SJCRH30 (cell line): ENCODE data around the gene FAM162A. TPM values are rescaled to one million over a fixed set of nuclear protein-coding genes. Genes with fewer than 3 reads are reported as not detected.
"Not testable (repeated sequence)": the region's sequence is repeated elsewhere in the genome, so short reads cannot be mapped to it uniquely, and the experiment has no call there.

Experiments
- DNase-seq, 2 experiments: peaks; one replicate each; pipeline ENCODE4 v3.0.0-alpha.2; 2015 to 2020
- H3K27ac ChIP-seq: fragments of 250-450 bp; sonication (Bioruptor Pico); 2 replicates; pipeline ENCODE4 v1.5.1; 2020; ENCODE audit warnings: mild to moderate bottlenecking, moderate library complexity
- H3K27me3 ChIP-seq: fragments of 250-450 bp; sonication (Bioruptor Pico); 2 replicates; pipeline ENCODE4 v1.5.1; 2020; ENCODE audit warnings: mild to moderate bottlenecking, moderate library complexity
- H3K36me3 ChIP-seq: fragments of 250-450 bp; sonication (Bioruptor Pico); 2 replicates; pipeline ENCODE4 v1.5.1; 2020; ENCODE audit warnings: mild to moderate bottlenecking, moderate library complexity
- H3K4me1 ChIP-seq: fragments of 250-450 bp; sonication (Bioruptor Pico); 2 replicates; pipeline ENCODE4 v1.5.1; 2020; ENCODE audit warnings: mild to moderate bottlenecking, moderate library complexity
- H3K4me3 ChIP-seq: fragments of 250-450 bp; sonication (Bioruptor Pico); 2 replicates; pipeline ENCODE4 v1.5.1; 2020; ENCODE audit warnings: mild to moderate bottlenecking, moderate library complexity
- H3K9me3 ChIP-seq: fragments of 250-450 bp; sonication (Bioruptor Pico); replicated peaks from 2 replicates; pipeline ENCODE4 v1.5.1; 2020; ENCODE audit warnings: mild to moderate bottlenecking, moderate library complexity
- total RNA-seq: library from RNA; depleted of rRNA; stranded (reverse); fragments of >200 nt; shearing (Covaris generic); gene quantifications from 2 replicates; pipeline ENCODE4 v1.2.3, GENCODE V29; 2014

Gene FAM162A
- total RNA-seq, 1 experiment from 2014 or later, result 80.6 TPM

GRCh38 chr3:122421101-122421500 is 37.1 kb downstream of the FAM162A start:
- no peaks in the 10 kb centered on the region for H3K9me3 ChIP-seq
- H3K4me3 ChIP-seq, result no peak overlapping the region
- no peaks in the 10 kb centered on the region for H3K4me1 ChIP-seq
- no peaks in the 10 kb centered on the region for H3K27me3 ChIP-seq
- DNase-seq, result no peak
- H3K36me3 ChIP-seq, result peaks cover 29% of the 10 kb centered on the region
- no peak overlapping the region for H3K27ac ChIP-seq

GRCh38 chr3:122421836-122422235 is 37.9 kb downstream of the FAM162A start:
- H3K9me3 ChIP-seq, result no peaks in the 10 kb centered on the region
- H3K4me1 ChIP-seq, result no peaks in the 10 kb centered on the region
- no peaks in the 10 kb centered on the region for H3K27me3 ChIP-seq
- DNase-seq, result no peak
- peaks cover 36% of the 10 kb centered on the region for H3K36me3 ChIP-seq
- no peak overlapping the region for H3K27ac ChIP-seq
- H3K4me3 ChIP-seq, result no peak overlapping the region

- Histone ChIP-seq H3K4me1 (no peaks in the 10 kb centered on the region), H3K27me3 (no peaks in the 10 kb centered on the region), H3K27ac (no peak overlapping the region), H3K9me3 (no peaks in the 10 kb centered on the region), H3K36me3 (peaks cover 70% of the 10 kb centered on the region), H3K4me3 (no peak overlapping the region)
- no peak for DNase-seq
Measured at GRCh38 chr3:122427857-122428471, 44.0 kb downstream of the FAM162A start.

GRCh38 chr3:122430371-122430770 is 46.4 kb downstream of the FAM162A start:
- H3K27me3 ChIP-seq, result no peaks in the 10 kb centered on the region
- H3K27ac ChIP-seq, result no peak overlapping the region
- peaks cover 73% of the 10 kb centered on the region for H3K36me3 ChIP-seq
- H3K9me3 ChIP-seq, result no peaks in the 10 kb centered on the region
- DNase-seq, result no peak
- H3K4me1 ChIP-seq, result no peaks in the 10 kb centered on the region
- no peak overlapping the region for H3K4me3 ChIP-seq

- H3K27ac ChIP-seq, result no peak overlapping the region
- no peak for DNase-seq
- no peaks in the 10 kb centered on the region for H3K4me1 ChIP-seq
- peaks cover 85% of the 10 kb centered on the region for H3K36me3 ChIP-seq
- H3K4me3 ChIP-seq, result no peak overlapping the region
- H3K9me3 ChIP-seq, result no peaks in the 10 kb centered on the region; the same call in 1 of the 2 replicates
- no peaks in the 10 kb centered on the region for H3K27me3 ChIP-seq
Measured at GRCh38 chr3:122435950-122436349, 52.0 kb downstream of the FAM162A start.

- Histone ChIP-seq H3K9me3 (no peaks in the 10 kb centered on the region), H3K4me1 (no peaks in the 10 kb centered on the region), H3K36me3 (peaks cover 71% of the 10 kb centered on the region)
Measured at GRCh38 chr3:122443090-122443489, 59.1 kb downstream of the FAM162A start.

GRCh38 chr3:122443762-122444490 is 59.9 kb downstream of the FAM162A start:
- peaks cover 73% of the 10 kb centered on the region for H3K36me3 ChIP-seq
- DNase-seq, H3K9me3 ChIP-seq, H3K4me3 ChIP-seq, H3K4me1 ChIP-seq, H3K27ac ChIP-seq, H3K27me3 ChIP-seq: not testable (repeated sequence)

More at GRCh38 chr3:122443090-122443489, 59.1 kb downstream of the FAM162A start:
- no peak overlapping the region for H3K4me3 ChIP-seq
- no peak overlapping the region for H3K27ac ChIP-seq
- no peaks in the 10 kb centered on the region for H3K27me3 ChIP-seq
- no peak for DNase-seq

- H3K4me3 ChIP-seq, H3K9me3 ChIP-seq, H3K4me1 ChIP-seq, H3K27ac ChIP-seq, DNase-seq, H3K27me3 ChIP-seq: not testable (repeated sequence)
- peaks cover 73% of the 10 kb centered on the region for H3K36me3 ChIP-seq
Measured at GRCh38 chr3:122444491-122444887, 60.5 kb downstream of the FAM162A start.

GRCh38 chr3:122448218-122448617 is 64.2 kb downstream of the FAM162A start:
- H3K36me3 ChIP-seq, result peaks cover 72% of the 10 kb centered on the region
- H3K27me3 ChIP-seq, H3K27ac ChIP-seq, H3K4me3 ChIP-seq, H3K9me3 ChIP-seq, DNase-seq, H3K4me1 ChIP-seq: not testable (repeated sequence)

- Histone ChIP-seq H3K9me3 (no peaks in the 10 kb centered on the region), H3K27ac (no peak overlapping the region), H3K27me3 (no peaks in the 10 kb centered on the region), H3K4me3 (no peak overlapping the region), H3K4me1 (no peaks in the 10 kb centered on the region), H3K36me3 (peaks cover 53% of the 10 kb centered on the region)
- DNase-seq, result no peak
Measured at GRCh38 chr3:122451371-122451770, 67.4 kb downstream of the FAM162A start.

- no peak for DNase-seq
- H3K4me1 ChIP-seq, result no peaks in the 10 kb centered on the region
- peaks cover 54% of the 10 kb centered on the region for H3K36me3 ChIP-seq
- H3K9me3 ChIP-seq, result no peaks in the 10 kb centered on the region
- H3K27me3 ChIP-seq, result no peaks in the 10 kb centered on the region
- no peak overlapping the region for H3K27ac ChIP-seq
- no peak overlapping the region for H3K4me3 ChIP-seq
Measured at GRCh38 chr3:122456074-122456473, 72.1 kb downstream of the FAM162A start.

- Histone ChIP-seq H3K4me1 (no peaks in the 10 kb centered on the region), H3K27me3 (no peaks in the 10 kb centered on the region), H3K27ac (no peak overlapping the region), H3K36me3 (peaks cover 59% of the 10 kb centered on the region), H3K9me3 (no peaks in the 10 kb centered on the region), H3K4me3 (no peak overlapping the region)
- no peak for DNase-seq
Measured at GRCh38 chr3:122457706-122458105, 73.7 kb downstream of the FAM162A start.

GRCh38 chr3:122458992-122459391 is 75.0 kb downstream of the FAM162A start:
- no peaks in the 10 kb centered on the region for H3K9me3 ChIP-seq
- peak in 1 of 2 experiments; percentile 15 for DNase-seq
- H3K27me3 ChIP-seq, result no peaks in the 10 kb centered on the region
- no peak overlapping the region for H3K27ac ChIP-seq
- H3K4me1 ChIP-seq, result no peaks in the 10 kb centered on the region
- no peak overlapping the region for H3K4me3 ChIP-seq
- peaks cover 68% of the 10 kb centered on the region for H3K36me3 ChIP-seq

GRCh38 chr3:122461806-122462205 is 77.8 kb downstream of the FAM162A start:
- no peak for DNase-seq
- H3K36me3 ChIP-seq, result peaks cover 61% of the 10 kb centered on the region

More at GRCh38 chr3:122461806-122462205, 77.8 kb downstream of the FAM162A start:
- Histone ChIP-seq H3K4me3 (no peak overlapping the region), H3K27me3 (no peaks in the 10 kb centered on the region), H3K4me1 (no peaks in the 10 kb centered on the region), H3K9me3 (no peaks in the 10 kb centered on the region), H3K27ac (no peak overlapping the region)
